ENCODE data around the gene CHN2. TPM values are rescaled to one million over a fixed set of nuclear protein-coding genes. Genes with fewer than 3 reads are reported as not detected.

The CHN2 gene
- total RNA-seq, 4 donors from 2014 or later, result 7.6 to 25.9 (median 17.8) TPM

- no peak for TF ChIP-seq CTCF (IDR thresholded peaks at IDR 0.05)
- ATAC-seq (ENCODE audit: low FRiP score) (no peak), DNase-seq (ENCODE audit: low spot score) (no peak)
Measured at GRCh38 chr7:29454899-29455451, 260.4 kb downstream of the CHN2 start.

GRCh38 chr7:29457141-29457561 lies 262.6 kb downstream of the CHN2 start:
- ATAC-seq (ENCODE audit: low FRiP score), result no peak
- TF ChIP-seq CTCF (IDR thresholded peaks at IDR 0.05), result no peak
- no peak for DNase-seq (ENCODE audit: low spot score)

DNA sequence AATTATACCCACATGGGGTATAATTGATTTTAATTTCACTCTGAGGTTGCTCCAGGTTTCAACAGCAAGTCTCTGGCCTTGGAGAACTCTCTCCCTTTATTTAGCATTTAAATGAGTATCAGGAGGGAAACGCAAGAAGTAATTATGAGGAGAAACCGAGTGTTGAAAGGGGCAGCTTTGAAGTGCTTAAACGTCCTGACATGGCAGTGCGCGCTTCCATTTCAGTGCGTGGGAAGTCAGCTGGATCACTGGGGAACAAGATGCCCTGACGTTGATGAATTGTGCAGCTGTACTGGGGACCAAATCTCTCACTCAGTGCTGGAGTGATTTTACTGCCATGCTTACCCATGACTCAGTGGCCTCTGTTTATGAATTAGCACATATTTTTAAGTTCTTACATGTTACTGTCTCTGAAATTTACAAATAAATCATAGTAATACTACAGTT lies 263.0 kb downstream of the CHN2 start:
- no peak for ATAC-seq (ENCODE audit: low FRiP score)
- no peak for DNase-seq (ENCODE audit: low spot score)
- no peak for TF ChIP-seq CTCF (IDR thresholded peaks at IDR 0.05)

GRCh38 chr7:29458933-29459332 lies 264.4 kb downstream of the CHN2 start:
- DNase-seq (ENCODE audit: low spot score), result no peak
- no peak for TF ChIP-seq CTCF (IDR thresholded peaks at IDR 0.05)
- no peak for ATAC-seq (ENCODE audit: low FRiP score)

DNA sequence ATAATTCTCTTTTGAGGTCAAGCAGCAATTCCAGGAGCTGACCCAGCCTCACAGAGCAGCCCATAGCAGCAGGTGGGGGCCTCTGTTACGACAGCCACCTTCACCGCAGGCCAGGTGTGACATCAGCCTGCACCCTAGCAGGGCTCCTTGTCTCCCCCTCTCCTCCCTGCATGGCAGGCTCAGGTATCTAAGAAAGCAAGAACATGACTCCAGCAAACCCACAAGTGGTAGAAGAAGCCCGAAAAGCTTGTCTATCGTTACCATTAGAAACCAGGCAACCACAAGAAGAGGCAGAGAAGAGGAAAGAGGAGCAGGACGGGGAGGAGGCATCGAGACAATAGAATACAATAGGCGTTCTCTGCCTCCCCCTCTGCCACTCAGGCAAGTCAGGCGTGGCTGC lies 265.0 kb downstream of the CHN2 start:
- ATAC-seq (ENCODE audit: low FRiP score) (no peak), DNase-seq (ENCODE audit: low spot score) (no peak)
- no peak for TF ChIP-seq CTCF (IDR thresholded peaks at IDR 0.05)

GRCh38 chr7:29461996-29462395 lies 267.4 kb downstream of the CHN2 start:
- DNase-seq (ENCODE audit: low spot score), result no peak
- no peak for ATAC-seq (ENCODE audit: low FRiP score)
- TF ChIP-seq CTCF (IDR thresholded peaks at IDR 0.05), result no peak

DNA sequence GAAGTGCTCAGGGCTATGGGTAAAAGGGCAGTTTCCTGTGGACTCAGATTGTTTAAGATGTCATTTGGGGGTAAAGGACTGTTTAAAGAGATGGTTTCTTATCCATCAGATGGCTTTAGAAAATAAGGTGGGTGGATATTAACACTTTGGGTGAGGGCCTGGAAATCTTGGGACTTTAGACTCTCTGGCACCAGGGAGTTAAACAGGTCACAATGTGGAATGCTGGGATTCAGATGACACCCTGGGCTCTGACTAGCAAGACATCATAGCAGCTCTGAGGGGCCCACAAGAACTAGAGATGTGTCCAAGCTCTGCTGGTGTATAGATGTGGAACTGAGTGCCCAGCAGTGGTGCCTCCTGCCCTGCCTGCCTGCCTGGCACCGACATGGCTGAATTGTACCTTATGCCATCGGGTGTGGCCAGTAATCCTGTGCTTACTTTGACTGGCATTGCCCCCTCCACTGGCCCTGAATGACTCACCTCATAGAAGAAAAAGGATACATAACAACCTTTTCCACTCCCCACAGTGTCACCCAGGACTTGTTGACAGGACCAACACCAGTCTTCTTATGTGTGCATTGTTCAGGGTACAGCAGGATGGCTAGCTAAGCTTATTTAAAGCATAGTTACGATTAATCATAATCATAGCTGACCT lies 269.1 kb downstream of the CHN2 start:
- TF ChIP-seq CTCF (IDR thresholded peaks at IDR 0.05), result no peak
- DNase-seq (ENCODE audit: low spot score) (no peak), ATAC-seq (ENCODE audit: low FRiP score) (no peak)

All from omental fat pad (tissue), 4 donors.